ENCODE measurements around the gene APOC3. TPM values are rescaled to one million over a fixed set of nuclear protein-coding genes. Genes with fewer than 3 reads are reported as not detected.

APOC3 gene
- total RNA-seq, 3 donors from 2014 or later (not counting 1 experiment from before 2014, with no cell fraction given): not detected

- Histone ChIP-seq H3K9me3 (ENCODE audit: control insufficient read depth, insufficient read depth, low read length) (no peaks in the 10 kb centered on the region), H3K27me3 (ENCODE audit: control insufficient read depth, insufficient read depth, low read length) (no peaks in the 10 kb centered on the region), H3K4me1 (ENCODE audit: control insufficient read depth, insufficient read depth, low read length) (peaks cover 9% of the 10 kb centered on the region), H3K27ac (ENCODE audit: low read length) (no peak overlapping the region), H3K4me3 (ENCODE audit: low read length) (no peak overlapping the region), H3K36me3 (ENCODE audit: control insufficient read depth, insufficient read depth, low read length) (peaks cover 74% of the 10 kb centered on the region)
- no peak overlapping the region for H3K4me3 Mint-ChIP-seq
- H3K27me3 Mint-ChIP-seq (ENCODE audit: low read depth in 2 of 2): no peaks in the 10 kb centered on the region
- DNase-seq: no peak
- ATAC-seq: no peak
- intact Hi-C loops (cut with micrococcal nuclease): no loop called here
- no peaks in the 10 kb centered on the region for H3K9me3 Mint-ChIP-seq
- H3K4me1 Mint-ChIP-seq: peaks cover 12 to 17% of the 10 kb centered on the region in 2 donors
- H3K36me3 Mint-ChIP-seq: peaks cover 12% of the 10 kb centered on the region
- H3K27ac Mint-ChIP-seq: no peak overlapping the region
- TF ChIP-seq CTCF (IDR thresholded peaks at IDR 0.05): no peak
- 93% methylated on average over 3 of the region's 6 CpGs for WGBS (ENCODE audit: insufficient coverage)
Observed at GRCh38 chr11:116860303-116860702, 30.6 kb downstream of the APOC3 start.

GRCh38 chr11:116861539-116861938 is 31.8 kb downstream of the APOC3 start:
- no peaks in the 10 kb centered on the region for H3K4me1 ChIP-seq (ENCODE audit: control insufficient read depth, insufficient read depth, low read length)
- no peak overlapping the region for H3K27ac Mint-ChIP-seq
- peaks cover 12% of the 10 kb centered on the region for H3K36me3 Mint-ChIP-seq
- no peak for TF ChIP-seq CTCF (IDR thresholded peaks at IDR 0.05)
- H3K27me3 Mint-ChIP-seq (ENCODE audit: low read depth in 2 of 2): no peaks in the 10 kb centered on the region
- H3K27me3 ChIP-seq (ENCODE audit: control insufficient read depth, insufficient read depth, low read length): no peaks in the 10 kb centered on the region
- H3K4me3 Mint-ChIP-seq: no peak overlapping the region
- ATAC-seq (no peak), DNase-seq (no peak)
- H3K4me1 Mint-ChIP-seq: peaks cover under 1 to 7% of the 10 kb centered on the region in 2 donors
- H3K9me3 Mint-ChIP-seq: no peaks in the 10 kb centered on the region
- WGBS (ENCODE audit: insufficient coverage): 100% methylated on average over 1 of the region's 1 CpG
- H3K9me3 ChIP-seq (ENCODE audit: control insufficient read depth, insufficient read depth, low read length): no peaks in the 10 kb centered on the region
- intact Hi-C loops (cut with micrococcal nuclease): no loop called here
- H3K4me3 ChIP-seq (ENCODE audit: low read length): no peak overlapping the region
- H3K27ac ChIP-seq (ENCODE audit: low read length): no peak overlapping the region
- peaks cover 82% of the 10 kb centered on the region for H3K36me3 ChIP-seq (ENCODE audit: control insufficient read depth, insufficient read depth, low read length)

- Histone ChIP-seq H3K9me3 (ENCODE audit: control insufficient read depth, insufficient read depth, low read length) (no peaks in the 10 kb centered on the region), H3K4me1 (ENCODE audit: control insufficient read depth, insufficient read depth, low read length) (no peaks in the 10 kb centered on the region), H3K27ac (ENCODE audit: low read length) (no peak overlapping the region), H3K27me3 (ENCODE audit: control insufficient read depth, insufficient read depth, low read length) (no peaks in the 10 kb centered on the region), H3K36me3 (ENCODE audit: control insufficient read depth, insufficient read depth, low read length) (peaks cover 85% of the 10 kb centered on the region), H3K4me3 (ENCODE audit: low read length) (no peak overlapping the region)
- ATAC-seq: no peak
- 98% methylated on average over 3 of the region's 3 CpGs for WGBS (ENCODE audit: insufficient coverage)
- intact Hi-C loops (cut with micrococcal nuclease): no loop called here
- TF ChIP-seq CTCF (IDR thresholded peaks at IDR 0.05): no peak
- no peak for DNase-seq
- H3K4me3 Mint-ChIP-seq: no peak overlapping the region
- H3K9me3 Mint-ChIP-seq: no peaks in the 10 kb centered on the region
- H3K27ac Mint-ChIP-seq: no peak overlapping the region
- peaks cover 0 to under 1% of the 10 kb centered on the region in 2 donors for H3K4me1 Mint-ChIP-seq
- peaks cover 18% of the 10 kb centered on the region for H3K36me3 Mint-ChIP-seq
- no peaks in the 10 kb centered on the region for H3K27me3 Mint-ChIP-seq (ENCODE audit: low read depth in 2 of 2)
Observed at GRCh38 chr11:116862185-116862584, 32.5 kb downstream of the APOC3 start.

GRCh38 chr11:116862951-116863350 is 33.2 kb downstream of the APOC3 start:
- no peak for TF ChIP-seq CTCF (IDR thresholded peaks at IDR 0.05)
- Mint-ChIP-seq H3K4me3 (no peak overlapping the region), H3K9me3 (no peaks in the 10 kb centered on the region), H3K27me3 (ENCODE audit: low read depth in 2 of 2) (no peaks in the 10 kb centered on the region), H3K4me1 (no peaks in the 10 kb centered on the region), H3K27ac (no peak overlapping the region), H3K36me3 (peaks cover 23% of the 10 kb centered on the region)
- WGBS (ENCODE audit: insufficient coverage): 92% methylated on average over 2 of the region's 3 CpGs
- intact Hi-C loops (cut with micrococcal nuclease): no loop called here
- ATAC-seq (no peak), DNase-seq (no peak)
- Histone ChIP-seq H3K4me3 (ENCODE audit: low read length) (no peak overlapping the region), H3K9me3 (ENCODE audit: control insufficient read depth, insufficient read depth, low read length) (no peaks in the 10 kb centered on the region), H3K36me3 (ENCODE audit: control insufficient read depth, insufficient read depth, low read length) (peaks cover 85% of the 10 kb centered on the region), H3K27ac (ENCODE audit: low read length) (no peak overlapping the region), H3K4me1 (ENCODE audit: control insufficient read depth, insufficient read depth, low read length) (no peaks in the 10 kb centered on the region), H3K27me3 (ENCODE audit: control insufficient read depth, insufficient read depth, low read length) (no peaks in the 10 kb centered on the region)

All from natural killer cell (primary cell).